Skin epidermis (tissue), 12 donors: ENCODE data around the gene EEPD1.

Source experiments
- H3K27ac ChIP-seq, 21 experiments: fragments of 200-600 bp; sonication (generic) in 11 of 21; one replicate each; pipeline ENCODE4 v1.5.0; 2020; ENCODE audit warnings: mild to moderate bottlenecking in 3 of 21, inconsistent platforms in 2 of 21, moderate library complexity in 2 of 21
- H3K4me3 ChIP-seq, 7 experiments: fragments of 200-600 bp; sonication (generic) in 2 of 7; one replicate each; pipeline ENCODE4 v1.5.0; 2020; ENCODE audit warnings: inconsistent platforms in 2 of 7, mild to moderate bottlenecking in 2 of 7, moderate library complexity in 1 of 7

EEPD1 gene

DNA sequence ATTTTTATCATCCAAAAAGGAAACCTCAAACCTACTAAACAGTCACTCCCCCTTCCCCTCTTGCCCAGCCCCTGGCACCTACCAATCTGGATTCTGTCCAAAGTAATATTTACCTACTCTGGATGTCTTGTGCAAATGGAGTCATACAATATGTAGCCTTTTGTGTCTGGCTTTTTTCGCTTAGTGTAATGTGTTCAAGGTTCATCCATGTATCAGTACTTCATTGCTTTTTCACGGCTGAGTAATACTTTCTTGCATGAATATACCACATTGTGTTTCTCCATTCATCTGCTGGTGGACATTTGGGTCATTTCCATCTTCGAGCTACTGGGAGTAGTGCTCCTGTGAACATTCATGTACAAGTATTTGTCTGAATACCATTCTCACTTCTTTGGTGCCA lies 113.6 kb downstream of the EEPD1 start:
- Histone ChIP-seq H3K4me3 (no peak overlapping the region), H3K27ac (no peak overlapping the region)

GRCh38 chr7:36272211-36272566 lies 119.1 kb downstream of the EEPD1 start:
- Histone ChIP-seq H3K4me3 (no peak overlapping the region), H3K27ac (no peak overlapping the region)

DNA sequence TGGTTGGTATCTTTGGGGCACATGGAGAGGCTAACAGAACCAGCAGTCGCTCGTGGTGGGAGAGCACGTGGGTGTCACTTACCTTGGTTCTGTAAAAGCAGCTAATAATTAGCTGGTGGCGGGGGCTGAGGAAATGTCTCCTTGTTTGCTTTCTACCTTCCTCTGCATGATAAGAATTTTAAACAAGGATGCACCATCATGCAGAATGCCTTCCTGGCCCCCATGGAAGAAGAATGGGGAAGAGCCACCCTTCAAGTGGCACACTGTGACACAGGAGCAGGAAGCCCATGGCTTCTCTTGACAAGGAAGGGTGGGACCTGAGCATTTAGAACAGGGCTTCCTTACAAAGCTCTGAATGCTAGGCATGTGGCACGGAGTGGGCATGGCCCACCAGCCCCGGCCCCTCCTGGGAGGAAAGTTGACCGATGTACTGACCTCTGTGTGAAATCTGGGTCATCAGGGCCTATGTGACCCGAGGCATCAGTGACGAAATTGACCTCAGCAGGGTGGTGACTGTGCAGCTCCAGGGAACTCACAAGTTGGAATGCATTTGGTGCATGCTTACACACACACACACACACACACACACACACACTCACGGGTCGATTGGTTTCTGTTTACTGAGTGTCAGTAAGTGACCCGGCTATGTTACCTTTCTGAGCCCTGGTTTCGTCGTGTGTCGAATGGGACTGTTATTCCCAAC lies 119.7 kb downstream of the EEPD1 start:
- no peak overlapping the region for H3K27ac ChIP-seq

GRCh38 chr7:36273836-36274235 lies 120.8 kb downstream of the EEPD1 start:
- Histone ChIP-seq H3K27ac (no peak overlapping the region), H3K4me3 (no peak overlapping the region)

More for the DNA sequence above, 119.7 kb downstream of the EEPD1 start:
- H3K4me3 ChIP-seq: no peak overlapping the region

GRCh38 chr7:36275735-36276284 lies 122.8 kb downstream of the EEPD1 start:
- Histone ChIP-seq H3K27ac (no peak overlapping the region), H3K4me3 (no peak overlapping the region)

DNA sequence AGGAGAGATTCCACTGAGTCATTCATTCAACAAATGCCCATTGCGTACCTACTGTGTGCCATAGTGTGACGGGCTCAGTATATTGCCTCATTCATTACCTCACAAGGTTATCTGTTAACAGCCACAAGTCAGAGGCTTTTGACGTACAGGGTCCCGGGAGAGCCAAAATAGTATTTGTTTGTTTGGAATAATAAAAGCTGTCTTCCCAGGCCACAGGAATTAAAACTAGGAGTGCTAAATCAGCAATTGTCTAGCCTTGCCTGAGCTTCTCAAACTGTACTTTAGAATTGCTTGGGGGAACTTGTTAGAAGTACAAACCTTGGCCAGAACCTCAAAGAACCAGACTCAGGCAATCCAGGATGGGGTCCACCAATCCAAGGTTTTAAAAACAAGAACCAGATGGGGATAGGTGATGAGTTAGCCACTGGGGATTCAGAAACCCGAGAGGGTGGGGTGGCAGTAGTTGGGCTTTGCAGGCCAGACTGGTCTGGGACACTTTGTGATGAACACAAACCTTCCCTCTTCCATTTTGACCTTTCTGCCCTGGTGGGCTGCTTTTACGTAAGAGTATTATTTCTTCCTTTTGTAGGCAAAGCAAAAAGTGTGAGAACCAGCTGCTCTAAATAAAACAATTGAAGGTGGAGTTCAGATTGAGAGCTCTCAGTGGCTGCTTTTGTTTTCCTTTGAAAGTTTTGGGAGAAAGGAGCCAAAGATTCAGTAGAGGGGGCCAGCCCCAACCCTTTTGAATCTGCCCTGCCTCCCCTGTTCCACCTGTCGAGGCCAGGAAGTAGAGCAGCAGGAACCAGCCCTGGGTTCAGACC lies 123.6 kb downstream of the EEPD1 start:
- Histone ChIP-seq H3K27ac (peak overlapping the region in 2 of 21 experiments; percentile 16 to 18), H3K4me3 (no peak overlapping the region)

GRCh38 chr7:36277249-36277542 lies 124.1 kb downstream of the EEPD1 start:
- Histone ChIP-seq H3K4me3 (no peak overlapping the region), H3K27ac (peak overlapping the region in 2 of 21 experiments; percentile 16 to 18)

DNA sequence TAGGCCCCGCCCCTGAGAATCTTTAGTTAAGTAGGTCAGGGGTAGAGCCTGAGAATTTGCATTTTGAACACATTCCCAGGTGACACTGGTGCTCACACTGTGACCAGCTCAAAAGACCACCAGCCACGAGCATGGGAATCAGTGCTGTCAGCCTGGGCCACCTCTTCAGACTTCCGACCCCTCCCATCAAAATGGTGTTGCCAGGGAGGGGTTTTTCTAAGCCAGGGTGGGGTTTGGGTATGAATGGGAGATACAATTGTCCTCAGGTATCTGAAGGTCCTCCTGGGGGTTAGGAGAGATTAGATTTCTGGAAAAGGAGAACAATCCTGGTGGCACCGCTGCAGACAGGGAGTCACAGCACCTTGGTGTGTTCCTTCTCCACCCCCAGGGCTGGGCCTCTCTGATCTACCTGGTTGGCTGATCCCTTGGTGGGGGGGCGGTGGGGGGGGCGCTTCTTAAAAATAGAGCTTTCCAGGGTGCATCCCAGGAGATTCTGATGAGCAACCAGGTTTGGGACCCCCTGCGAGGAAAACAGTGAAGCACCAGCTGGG lies 125.1 kb downstream of the EEPD1 start:
- peak overlapping the region in 1 of 21 experiments; percentile 30 for H3K27ac ChIP-seq
- H3K4me3 ChIP-seq: no peak overlapping the region

DNA sequence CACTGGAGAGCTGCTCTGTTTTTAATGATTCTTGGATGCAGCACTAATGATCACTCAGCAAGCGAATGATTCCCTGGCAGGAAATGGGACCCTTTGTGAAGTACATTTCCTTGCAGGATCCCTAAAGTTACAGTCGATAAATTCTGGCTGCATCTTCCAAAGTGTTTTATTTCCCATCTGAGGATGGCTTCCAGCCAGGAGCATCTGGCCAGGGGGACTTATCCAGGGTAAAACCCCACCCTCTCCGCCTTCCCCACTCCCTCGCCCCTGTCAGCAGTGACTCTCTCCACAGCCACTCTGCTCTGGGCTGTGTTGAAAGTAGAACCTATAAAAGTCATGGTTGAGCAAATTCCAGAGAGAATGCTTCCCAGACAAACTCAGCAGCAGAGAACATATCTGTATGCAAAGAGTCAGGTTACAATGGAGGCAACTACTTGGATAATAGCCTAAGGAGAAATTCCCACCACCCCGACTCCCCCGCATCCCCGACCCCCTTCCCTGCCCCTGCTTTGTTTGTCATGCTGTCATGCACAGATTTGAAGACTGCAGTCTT lies 125.6 kb downstream of the EEPD1 start:
- Histone ChIP-seq H3K27ac (peak overlapping the region in 3 of 21 experiments; percentile 4 to 30 (median 4)), H3K4me3 (no peak overlapping the region)

DNA sequence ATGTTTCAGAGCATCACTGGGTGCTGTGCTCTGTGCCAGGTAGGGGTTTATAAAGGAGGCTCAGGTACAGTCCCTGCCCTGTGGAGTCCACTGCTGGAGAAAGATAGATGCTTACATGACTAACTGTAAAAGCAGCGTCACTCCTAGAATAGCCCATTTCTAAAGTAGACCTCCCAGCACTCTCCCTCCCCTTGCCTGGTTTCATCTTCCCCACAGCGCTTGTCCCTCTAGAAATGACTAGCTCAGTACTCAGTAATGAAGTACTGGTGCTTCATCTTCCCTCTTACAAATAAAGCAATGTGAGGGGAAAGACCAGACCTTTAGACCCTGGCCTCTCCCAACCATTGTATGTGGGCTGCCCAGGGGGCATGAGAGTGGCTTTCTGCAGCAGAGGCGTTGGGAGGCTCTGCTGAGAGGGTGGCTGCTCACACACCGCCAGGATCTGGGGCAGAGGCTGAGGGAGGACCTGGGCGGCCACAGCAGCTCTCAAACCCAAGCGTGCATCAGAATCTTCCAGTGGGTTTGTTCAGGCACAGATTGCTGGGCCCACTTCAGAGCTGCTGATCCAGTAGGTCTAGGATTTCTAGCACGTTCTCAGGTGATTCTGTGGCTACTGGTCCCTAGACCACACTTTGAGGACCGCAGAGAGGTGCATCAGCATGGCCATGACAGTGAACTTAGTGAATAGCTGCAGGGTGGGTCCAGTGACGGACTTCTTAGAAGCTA lies 126.3 kb downstream of the EEPD1 start:
- peak overlapping the region in 4 of 21 experiments; percentile 4 to 74 (median 12) for H3K27ac ChIP-seq

DNA sequence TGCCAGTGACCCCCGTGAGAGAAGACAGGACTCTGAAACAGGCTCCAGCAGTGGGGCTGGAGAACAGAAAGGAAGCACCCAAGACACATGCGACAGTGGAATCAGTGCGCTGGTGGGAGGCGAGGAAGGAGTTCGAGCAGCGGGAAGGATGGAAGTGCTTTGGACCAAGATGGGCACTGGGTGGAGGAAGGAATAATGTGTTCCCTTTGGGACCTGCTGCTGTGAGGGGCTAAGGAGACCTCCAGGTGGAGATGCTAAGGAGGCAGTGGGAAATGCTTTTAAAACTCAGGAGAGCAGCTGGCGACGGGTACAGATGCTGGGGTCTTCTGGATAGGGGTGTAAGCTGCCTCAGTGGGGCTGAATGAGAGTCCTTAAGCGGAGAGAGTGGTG lies 126.9 kb downstream of the EEPD1 start:
- Histone ChIP-seq H3K4me3 (no peak overlapping the region), H3K27ac (peak overlapping the region in 5 of 21 experiments; percentile 25 to 77 (median 64))

More for the DNA sequence above, 126.3 kb downstream of the EEPD1 start:
- H3K4me3 ChIP-seq: no peak overlapping the region

DNA sequence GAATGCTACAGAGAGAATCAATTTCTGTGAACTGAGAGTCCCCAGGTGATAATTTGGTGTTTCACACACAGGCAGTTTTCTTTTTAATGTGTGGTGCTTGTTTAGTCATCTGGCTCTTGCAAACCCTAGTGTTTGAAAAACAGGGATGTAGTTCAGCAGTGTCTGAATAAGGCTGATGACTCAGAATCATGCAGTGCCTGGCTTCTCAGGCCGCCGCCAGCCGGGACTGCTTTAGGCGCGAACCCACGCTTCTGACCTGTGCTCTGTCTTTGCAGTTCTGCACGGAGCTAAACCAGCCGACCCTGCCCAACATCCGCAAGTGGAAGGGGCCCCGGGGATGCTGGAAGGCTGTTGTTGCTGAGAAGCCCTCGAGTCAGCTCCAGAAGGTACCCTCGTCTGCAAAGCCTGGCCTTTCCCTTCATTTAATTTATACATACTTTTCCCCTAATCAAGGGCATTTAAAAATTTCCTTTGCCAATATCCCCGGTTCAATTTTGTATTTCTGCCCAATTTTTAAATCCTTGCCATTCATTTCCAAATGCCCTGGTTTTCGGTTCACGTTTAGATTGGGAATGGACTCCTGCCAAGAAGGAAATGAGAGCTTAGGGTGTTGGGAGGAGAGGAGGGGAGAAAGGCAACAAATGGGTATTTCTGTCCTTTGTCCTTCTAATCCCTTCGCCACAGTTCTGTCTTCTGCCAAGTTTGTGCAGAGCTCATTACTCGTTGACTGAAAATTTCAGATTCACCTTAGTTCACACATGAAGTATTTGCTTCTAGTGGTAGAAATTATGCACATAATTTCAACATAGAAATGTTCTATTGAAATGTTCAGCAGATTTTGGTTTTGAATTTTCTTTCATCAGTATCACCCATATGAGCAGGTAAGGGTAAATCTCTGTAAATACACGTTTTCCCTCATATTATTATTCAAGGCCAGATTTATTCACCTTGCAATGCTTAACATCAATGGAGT lies 128.1 kb downstream of the EEPD1 start:
- no peak overlapping the region for H3K4me3 ChIP-seq

DNA sequence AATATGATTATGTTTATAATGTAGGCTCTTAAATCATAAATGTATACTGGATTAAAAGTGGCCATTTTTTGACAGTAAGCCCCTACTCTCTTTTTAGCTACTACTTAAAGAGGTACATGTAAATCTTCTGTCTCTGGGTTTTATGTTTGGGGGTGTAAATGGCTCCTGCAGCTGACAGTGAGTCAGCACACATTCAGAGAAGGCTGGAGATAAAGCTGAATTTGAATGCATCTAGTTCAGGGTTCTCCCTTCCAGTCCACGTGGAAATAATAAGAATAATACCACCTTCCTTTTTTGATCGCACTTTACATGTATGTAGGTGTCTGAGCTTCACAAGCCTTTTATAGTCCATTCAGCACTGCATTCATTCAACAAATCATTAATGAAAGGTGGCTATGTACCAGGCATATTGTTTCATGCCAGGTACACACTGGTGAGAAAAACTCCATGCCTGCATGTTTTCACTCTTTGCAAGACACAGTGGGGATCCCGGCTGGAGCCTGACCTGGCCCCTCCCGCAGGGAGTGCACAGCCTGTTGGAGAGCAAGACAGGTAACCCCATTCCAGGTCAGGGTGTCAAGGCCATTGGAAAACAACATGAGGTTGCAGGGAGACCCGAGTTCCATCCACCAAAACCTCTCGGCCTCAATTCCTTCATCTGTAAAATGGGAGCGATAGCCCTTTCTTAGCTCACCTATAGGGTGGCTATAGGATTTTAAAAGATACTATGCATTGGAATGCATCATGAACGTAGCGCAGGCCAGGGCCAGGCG lies 129.1 kb downstream of the EEPD1 start:
- Histone ChIP-seq H3K27ac (peak overlapping the region in 5 of 21 experiments; percentile 1 to 77 (median 70)), H3K4me3 (no peak overlapping the region)

More for the DNA sequence above, 128.1 kb downstream of the EEPD1 start:
- peak overlapping the region in 14 of 21 experiments; percentile 3 to 77 (median 60) for H3K27ac ChIP-seq

GRCh38 chr7:36283181-36283580 lies 130.1 kb downstream of the EEPD1 start:
- H3K27ac ChIP-seq: peak overlapping the region in 9 of 21 experiments; percentile 1 to 88 (median 52)

DNA sequence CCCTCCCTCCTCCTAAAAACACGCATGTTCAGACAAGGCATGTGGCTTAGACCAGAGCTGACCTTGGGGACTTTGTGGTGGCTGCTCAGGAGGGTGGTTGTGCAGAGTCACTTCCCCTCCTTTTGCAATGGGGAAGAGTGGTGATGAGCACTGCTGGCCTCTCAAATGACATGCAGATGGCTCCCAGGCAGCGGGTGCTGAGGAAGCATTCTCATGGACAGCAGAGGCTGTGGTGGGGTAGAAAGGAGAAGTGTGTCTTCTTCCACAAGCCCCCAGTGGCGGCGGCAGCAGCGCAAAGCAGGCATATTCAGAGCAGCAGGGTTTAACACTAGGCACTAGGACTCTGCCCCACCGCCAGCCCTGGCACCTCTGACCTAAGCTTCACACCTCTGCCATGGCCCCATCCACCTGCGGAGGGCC lies 130.7 kb downstream of the EEPD1 start:
- H3K27ac ChIP-seq: peak overlapping the region in 11 of 21 experiments; percentile 16 to 88 (median 52)
- H3K4me3 ChIP-seq: no peak overlapping the region

More at GRCh38 chr7:36283181-36283580, 130.1 kb downstream of the EEPD1 start:
- no peak overlapping the region for H3K4me3 ChIP-seq

DNA sequence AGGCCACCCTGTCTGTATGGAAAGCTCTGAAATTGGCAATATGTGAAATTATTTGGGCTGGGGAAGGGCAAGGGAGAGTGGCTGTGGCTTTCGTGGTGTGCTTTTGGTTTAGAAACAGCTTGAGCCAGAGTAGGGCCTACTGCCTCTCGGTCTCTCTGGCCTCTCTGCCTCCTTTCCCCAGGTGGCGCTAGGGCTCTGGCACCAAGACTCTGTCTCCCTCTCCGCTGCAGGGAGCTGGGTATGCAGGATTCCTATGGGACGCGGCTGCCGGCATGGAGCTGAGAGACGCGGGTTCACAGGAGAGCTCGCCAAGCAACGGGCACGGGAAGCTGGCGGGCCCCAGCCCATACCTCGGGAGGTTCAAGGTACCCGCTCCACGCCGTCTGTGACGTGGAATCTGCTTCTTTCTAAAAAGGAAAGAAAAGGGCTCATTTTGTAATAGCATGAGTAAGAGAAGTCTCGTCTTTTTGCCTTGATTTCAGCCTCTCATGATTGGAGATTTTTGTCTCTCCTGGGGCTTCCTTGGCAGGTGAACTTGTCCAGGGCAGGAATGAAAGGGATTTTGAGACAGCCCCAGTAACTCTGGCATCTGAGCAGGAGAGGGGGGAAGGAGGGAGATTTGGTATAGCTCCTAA lies 131.5 kb downstream of the EEPD1 start:
- H3K4me3 ChIP-seq: no peak overlapping the region
- H3K27ac ChIP-seq: peak overlapping the region in 8 of 21 experiments; percentile 23 to 88 (median 55)

DNA sequence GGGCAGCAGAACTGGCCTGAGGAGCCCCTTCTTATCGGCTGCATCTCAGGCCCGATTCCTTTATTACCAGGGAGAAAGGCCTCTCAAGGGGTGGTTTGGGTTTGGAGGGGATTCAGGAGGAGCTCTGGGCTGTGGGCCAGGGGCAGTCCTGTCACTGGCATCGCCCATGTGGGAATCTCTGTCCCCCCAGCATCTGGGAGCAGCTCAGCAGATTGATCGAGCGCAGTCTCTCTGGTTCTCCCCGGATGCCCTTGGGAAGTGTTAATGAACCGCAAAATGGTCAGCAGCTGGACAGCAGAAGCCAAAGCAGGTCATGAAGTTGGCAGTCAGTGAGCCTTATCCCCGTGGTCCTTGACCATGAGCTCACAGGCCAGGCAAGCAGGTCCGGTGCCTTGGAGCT lies 132.2 kb downstream of the EEPD1 start:
- Histone ChIP-seq H3K4me3 (no peak overlapping the region), H3K27ac (peak overlapping the region in 7 of 21 experiments; percentile 29 to 90 (median 55))
